Gastrocnemius medialis (tissue), 4 donors: Measurements from ENCODE around the gene PTGES2. TPM values are rescaled to one million over a fixed set of nuclear protein-coding genes. Genes with fewer than 3 reads are reported as not detected.

Source experiments
- ATAC-seq, 2 donors: fragments of 150-250 bp; one replicate each; pipeline ENCODE4 v1.9.1; 2016
- DNase-seq, 2 donors: peaks; one replicate each; pipeline ENCODE4 v3.0.0-alpha.2; 2019
- H3K27ac ChIP-seq, 4 donors: fragments of 200-600 bp; sonication (generic); 1 replicate in 1 of 4; 2 replicates in 3 of 4; pipeline ENCODE4 v1.5.1; 2016 to 2018; ENCODE audit warnings: mild to moderate bottlenecking in 2 of 4, moderate library complexity in 1 of 4
- H3K27me3 ChIP-seq, 3 donors: fragments of 200-600 bp; sonication (generic) in 2 of 3; 1 replicate in 1 of 3; 2 replicates in 2 of 3; pipeline versions ENCODE4 v1.5.1 to v1.6.0; 2016 to 2019; ENCODE audit warnings: mild to moderate bottlenecking in 1 of 3, moderate library complexity in 1 of 3
- H3K36me3 ChIP-seq, 2 donors: fragments of 200-600 bp; sonication (generic) in 1 of 2; one replicate each; pipeline ENCODE4 v1.5.1; 2017 to 2018
- H3K4me1 ChIP-seq, 2 donors: fragments of 200-600 bp; sonication (generic) in 1 of 2; one replicate each; pipeline ENCODE4 v1.5.1; 2016 to 2017; ENCODE audit warnings: mild to moderate bottlenecking in 2 of 2
- H3K4me3 ChIP-seq, 4 donors: fragments of 200-600 bp; sonication (generic) in 3 of 4; 1 replicate in 1 of 4; 2 replicates in 3 of 4; pipeline ENCODE4 v1.5.1; 2016 to 2019; ENCODE audit warnings: mild to moderate bottlenecking in 2 of 4
- H3K9me3 ChIP-seq, 3 donors: fragments of 200-600 bp; sonication (generic) in 2 of 3; 1 replicate in 1 of 3; 2 replicates in 2 of 3; pipeline ENCODE4 v1.5.1; 2016 to 2019
- CTCF ChIP-seq, 5 experiments: fragments of 450-650 bp in 3 of 5; fragments of 200-600 bp in 2 of 5; sonication (generic) in 2 of 5; IDR thresholded peaks in 4 of 5; conservative IDR thresholded peaks in 1 of 5; 1 replicate in 4 of 5; 2 replicates in 1 of 5; pipeline ENCODE4 v1.5.1; 2016 to 2019; ENCODE audit warnings: antibody characterized with exemption in 5 of 5, mild to moderate bottlenecking in 3 of 5, moderate library complexity in 3 of 5
- POLR2A ChIP-seq, 2 donors: fragments of 450-650 bp; IDR thresholded peaks; one replicate each; pipeline ENCODE4 v1.6.1; 2017; ENCODE audit warnings: antibody characterized with exemption in 2 of 2, mild to moderate bottlenecking in 2 of 2, moderate library complexity in 2 of 2
- in situ Hi-C, 4 donors: fragments of 200-750 bp; cut with MboI; loops; one replicate each; pipeline versions ENCODE4 v1.15.0 to v1.8.0; 2017; ENCODE audit warnings: low sequenced_read_pairs in 4 of 4
- intact Hi-C: fragments of 100-400 bp; cut with DNase I; formaldehyde crosslinking; loops from one replicate; pipeline ENCODE4 v1.15.1; 2023; ENCODE audit warnings: low total_unique reads
- total RNA-seq, 4 donors: library from RNA; depleted of rRNA; stranded (reverse); fragments of >200 nt; gene quantifications; one replicate each; pipeline versions ENCODE4 v1.1.0 to v1.2.3, GENCODE V29; 2016

Gene PTGES2
- total RNA-seq, 4 donors from 2014 or later: 95.2 to 266 (median 155) TPM

DNA sequence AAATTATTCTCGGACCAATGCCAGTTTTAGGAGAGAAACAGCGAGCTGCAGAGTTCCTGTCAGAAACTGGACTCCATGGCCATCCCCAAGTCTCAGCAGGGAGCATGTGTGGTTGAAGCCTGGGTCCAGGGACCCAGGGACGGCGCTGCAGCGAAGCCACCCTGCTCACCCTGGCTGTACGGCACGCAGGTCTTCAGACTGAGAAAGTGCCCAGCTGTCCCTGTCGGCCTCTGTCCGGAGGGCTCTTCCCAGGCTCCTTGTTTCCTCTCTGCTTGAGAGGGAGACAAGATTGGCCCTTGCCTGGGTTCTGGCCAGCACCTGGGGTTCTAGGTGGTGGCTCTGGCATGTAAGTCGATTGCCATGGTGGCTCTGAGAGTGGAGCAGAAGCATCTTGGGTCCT, 26.9 kb downstream of the PTGES2 start:
- peak overlapping the region; percentile 70 to 86 (median 78) for H3K4me3 ChIP-seq
- no peak for ATAC-seq
- H3K4me1 ChIP-seq: peaks cover 64 to 68% of the 10 kb centered on the region in 2 donors
- H3K36me3 ChIP-seq: peaks cover 0 to 17% of the 10 kb centered on the region in 2 donors
- H3K9me3 ChIP-seq: no peaks in the 10 kb centered on the region
- TF ChIP-seq POLR2A (IDR thresholded peaks at IDR 0.05) (no peak), CTCF (IDR thresholded peaks at IDR 0.05 in 4 of 5, conservative IDR thresholded peaks at IDR 0.05 in 1 of 5) (no peak)
- H3K27me3 ChIP-seq: no peaks in the 10 kb centered on the region
- DNase-seq: no peak
- in situ Hi-C loops: loop anchor here in 3 of 4 donors (10.0 to 25.0 kb wide), 2 partner anchors 138 to 146 kb away; no protein-coding TSS in a partner anchor
- H3K27ac ChIP-seq: peak overlapping the region; percentile 91 to 99 (median 98)
- intact Hi-C loops: loop anchor here (5.0 kb wide), 1 partner anchor 143 kb away; no protein-coding TSS in a partner anchor

DNA sequence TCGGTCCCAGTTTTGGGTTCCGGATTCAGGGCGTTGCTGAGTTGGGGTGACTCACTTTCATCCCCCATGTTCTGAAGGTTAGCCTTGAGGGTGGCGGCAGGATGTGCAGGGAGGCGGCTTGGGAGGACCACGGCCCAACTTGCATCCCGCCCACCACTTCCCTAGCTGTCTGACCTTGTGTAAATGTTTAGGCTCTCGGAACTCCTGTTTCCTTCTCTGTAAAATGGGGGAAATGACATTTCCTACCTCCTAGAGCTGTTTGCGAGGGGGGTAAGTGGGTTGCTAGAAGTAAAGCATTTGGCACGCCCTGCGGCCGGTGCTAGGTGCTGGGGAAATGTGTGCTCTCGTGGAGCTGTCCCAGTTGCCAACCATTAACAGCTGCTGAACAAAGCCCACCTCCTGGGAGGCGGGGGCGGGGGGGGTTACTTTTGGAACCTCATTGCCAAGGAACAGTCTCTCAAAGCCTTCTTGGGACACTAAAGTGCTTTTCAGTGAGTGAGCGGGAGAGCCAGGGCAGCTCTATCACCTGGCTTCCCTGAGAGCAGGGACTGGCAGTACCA, 27.5 kb downstream of the PTGES2 start:
- Histone ChIP-seq H3K9me3 (no peaks in the 10 kb centered on the region), H3K27ac (peak overlapping the region; percentile 91 to 99 (median 98)), H3K4me3 (peak overlapping the region; percentile 70 to 86 (median 78)), H3K36me3 (peaks cover 0 to 13% of the 10 kb centered on the region in 2 donors), H3K27me3 (no peaks in the 10 kb centered on the region), H3K4me1 (peaks cover 64 to 68% of the 10 kb centered on the region in 2 donors)
- in situ Hi-C loops (loop anchor here in 3 of 4 donors (10.0 to 25.0 kb wide), 2 partner anchors 138 to 145 kb away; no protein-coding TSS in a partner anchor), intact Hi-C loops (loop anchor here (5.0 to 10.0 kb wide), 4 partner anchors 118 to 295 kb away; partner anchors contain the start of genes EEIG1 and FPGS)
- DNase-seq (no peak), ATAC-seq (no peak)
- TF ChIP-seq POLR2A (IDR thresholded peaks at IDR 0.05) (no peak), CTCF (IDR thresholded peaks at IDR 0.05 in 4 of 5, conservative IDR thresholded peaks at IDR 0.05 in 1 of 5) (no peak)

GRCh38 chr9:128099231-128099931, 28.1 kb downstream of the PTGES2 start:
- DNase-seq (peak; percentile 79 to 89), ATAC-seq (peak; percentile 4 to 17)
- in situ Hi-C loops (no loop called here), intact Hi-C loops (loop anchor here (5.0 to 10.0 kb wide), 3 partner anchors 117 to 295 kb away; partner anchors contain the start of genes EEIG1 and FPGS)
- peaks cover 65 to 67% of the 10 kb centered on the region in 2 donors for H3K4me1 ChIP-seq
- H3K9me3 ChIP-seq: no peaks in the 10 kb centered on the region
- peaks cover 0 to 13% of the 10 kb centered on the region in 2 donors for H3K36me3 ChIP-seq
- peak overlapping the region; percentile 91 to 99 (median 98) for H3K27ac ChIP-seq
- no peaks in the 10 kb centered on the region for H3K27me3 ChIP-seq
- H3K4me3 ChIP-seq: peak overlapping the region; percentile 70 to 86 (median 78)
- TF ChIP-seq POLR2A (IDR thresholded peaks at IDR 0.05) (no peak), CTCF (IDR thresholded peaks at IDR 0.05 in 4 of 5, conservative IDR thresholded peaks at IDR 0.05 in 1 of 5) (no peak)

DNA sequence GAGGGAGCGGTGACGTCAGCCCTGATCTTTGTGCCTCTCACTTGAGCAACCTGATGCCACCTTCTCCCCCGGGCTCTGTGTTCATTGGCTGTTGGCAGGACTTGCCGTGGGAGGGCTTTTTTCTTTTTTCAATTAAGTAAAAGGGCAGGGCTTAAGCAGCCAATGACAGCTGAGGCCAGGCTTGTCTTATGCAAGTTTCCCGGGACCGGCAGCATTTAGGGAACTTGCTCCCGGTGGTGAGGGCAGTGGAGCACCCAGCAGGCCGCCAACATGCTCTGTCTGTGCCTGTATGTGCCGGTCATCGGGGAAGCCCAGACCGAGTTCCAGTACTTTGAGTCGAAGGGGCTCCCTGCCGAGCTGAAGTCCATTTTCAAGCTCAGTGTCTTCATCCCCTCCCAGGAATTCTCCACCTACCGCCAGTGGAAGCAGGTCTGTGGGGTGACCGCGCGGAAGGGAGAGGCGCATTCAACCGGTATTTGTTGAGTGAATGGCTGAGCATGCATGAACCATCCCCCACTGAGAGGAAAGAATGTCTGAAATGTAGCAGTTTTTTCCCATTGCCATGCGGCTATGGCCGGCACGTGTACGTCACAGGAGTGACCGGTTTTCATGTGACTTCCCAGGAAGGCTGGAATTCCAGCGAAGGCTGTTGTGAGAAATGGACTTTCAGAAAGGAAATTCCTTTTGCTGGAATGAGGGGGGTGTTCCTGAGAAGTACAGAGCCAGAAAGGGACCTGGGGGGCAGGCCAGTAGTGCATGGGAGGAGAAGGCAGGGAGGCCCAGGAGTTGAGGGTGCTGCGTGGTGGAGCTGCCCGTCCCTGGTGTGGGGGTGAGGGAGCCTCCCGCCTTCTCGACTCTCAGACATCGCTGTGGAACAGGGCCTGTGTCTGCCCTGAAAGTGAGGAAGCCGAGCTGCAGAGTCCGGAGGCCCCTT, 29.0 kb downstream of the PTGES2 start:
- H3K36me3 ChIP-seq: peaks cover 0 to 13% of the 10 kb centered on the region in 2 donors
- TF ChIP-seq CTCF (IDR thresholded peaks at IDR 0.05 in 4 of 5, conservative IDR thresholded peaks at IDR 0.05 in 1 of 5) (no peak), POLR2A (IDR thresholded peaks at IDR 0.05) (no peak)
- DNase-seq: peak; percentile 95 to 99
- H3K4me3 ChIP-seq: peak overlapping the region; percentile 70 to 86 (median 78)
- peak; percentile 56 to 65 for ATAC-seq
- no peaks in the 10 kb centered on the region for H3K27me3 ChIP-seq
- peaks cover 65 to 66% of the 10 kb centered on the region in 2 donors for H3K4me1 ChIP-seq
- H3K27ac ChIP-seq: peak overlapping the region; percentile 91 to 99 (median 98)
- no peaks in the 10 kb centered on the region for H3K9me3 ChIP-seq
- in situ Hi-C loops: no loop called here
- intact Hi-C loops: loop anchor here (5.0 to 10.0 kb wide), 3 partner anchors 116 to 294 kb away; partner anchors contain the start of genes EEIG1 and FPGS
